Osteoblast (primary cell): ENCODE data around the gene ENDOG. TPM values are rescaled to one million over a fixed set of nuclear protein-coding genes. Genes with fewer than 3 reads are reported as not detected.

Experiments used
- DNase-seq: peaks from one replicate; pipeline ENCODE4 v3.0.0; 2011; ENCODE audit warnings: low spot score, mixed read lengths; ENCODE audit not compliant: insufficient read length; ENCODE audit errors: missing footprints
- H2AFZ ChIP-seq: 2 replicates; pipeline ENCODE4 v1.6.0; 2011; ENCODE audit warnings: mild to moderate bottlenecking, low read length
- H3K27ac ChIP-seq: 2 replicates; pipeline ENCODE4 v1.5.1; 2011; ENCODE audit warnings: mild to moderate bottlenecking, low read depth, low read length, moderate library complexity
- H3K27me3 ChIP-seq: 2 replicates; pipeline ENCODE4 v1.6.0; 2012; ENCODE audit warnings: mild to moderate bottlenecking, control low read depth, inconsistent platforms, low read length, moderate library complexity; ENCODE audit not compliant: insufficient read depth
- H3K36me3 ChIP-seq: 2 replicates; pipeline ENCODE4 v1.5.1; 2011; ENCODE audit warnings: mild to moderate bottlenecking, low read length, control low read depth, moderate library complexity; ENCODE audit not compliant: insufficient read depth
- H3K4me1 ChIP-seq: 2 replicates; pipeline ENCODE4 v1.5.1; 2011; ENCODE audit warnings: mild to moderate bottlenecking, low read length, control low read depth, moderate library complexity; ENCODE audit not compliant: insufficient read depth
- H3K4me2 ChIP-seq: 2 replicates; pipeline ENCODE4 v1.6.0; 2011; ENCODE audit warnings: mild to moderate bottlenecking, low read length; ENCODE audit not compliant: insufficient read depth
- H3K4me3 ChIP-seq: fragments of 200-600 bp; sonication (generic); 3 replicates; pipeline ENCODE4 v1.5.1; 2012; ENCODE audit warnings: mild to moderate bottlenecking, low read length, inconsistent platforms; ENCODE audit not compliant: insufficient read depth
- H3K79me2 ChIP-seq: 2 replicates; pipeline ENCODE4 v1.6.0; 2012; ENCODE audit warnings: mild to moderate bottlenecking, low read length, control low read depth, inconsistent platforms; ENCODE audit not compliant: insufficient read depth
- H3K9me3 ChIP-seq: 2 replicates; pipeline ENCODE4 v1.5.1; 2011; ENCODE audit warnings: low read depth, low read length, control low read depth
- H4K20me1 ChIP-seq: 2 replicates; pipeline ENCODE4 v1.6.0; 2012; ENCODE audit warnings: mild to moderate bottlenecking, low read length, control low read depth; ENCODE audit not compliant: insufficient read depth
- CTCF ChIP-seq: IDR thresholded peaks from 2 replicates; pipeline ENCODE4 v1.5.1; 2011; ENCODE audit warnings: mild to moderate bottlenecking, low read depth, low read length, moderate library complexity; ENCODE audit errors: extremely low read depth
- total RNA-seq: library from RNA; depleted of rRNA; stranded (reverse); fragments of >200 nt; gene quantifications from 2 replicates; pipeline ENCODE4 v1.2.3, GENCODE V29; 2012

The ENDOG gene
- total RNA-seq, 1 donor: 17.4 TPM

- Histone ChIP-seq H3K79me2 (no peaks in the 10 kb centered on the region), H3K4me3 (no peak overlapping the region), H3K9me3 (no peaks in the 10 kb centered on the region), H4K20me1 (no peaks in the 10 kb centered on the region), H3K36me3 (peaks cover 30% of the 10 kb centered on the region), H3K4me2 (no peak overlapping the region), H3K4me1 (no peaks in the 10 kb centered on the region), H3K27me3 (no peaks in the 10 kb centered on the region), H3K27ac (no peak overlapping the region), H2AFZ (no peak overlapping the region)
- TF ChIP-seq CTCF: no peak
- peak; percentile 55 for DNase-seq
These were observed 10.5 kb upstream of the ENDOG start for GRCh38 chr9:128807827-128808226.

- H3K27me3 ChIP-seq: no peaks in the 10 kb centered on the region
- peak; percentile 51 for DNase-seq
- no peaks in the 10 kb centered on the region for H3K9me3 ChIP-seq
- H3K79me2 ChIP-seq: no peaks in the 10 kb centered on the region
- TF ChIP-seq CTCF: no peak
- H3K4me3 ChIP-seq: no peak overlapping the region
- no peaks in the 10 kb centered on the region for H3K4me1 ChIP-seq
- H3K36me3 ChIP-seq: peaks cover 23% of the 10 kb centered on the region
- no peak overlapping the region for H3K27ac ChIP-seq
- H4K20me1 ChIP-seq: no peaks in the 10 kb centered on the region
- H3K4me2 ChIP-seq: no peak overlapping the region
- no peak overlapping the region for H2AFZ ChIP-seq
These were observed 9.8 kb upstream of the ENDOG start for GRCh38 chr9:128808543-128808942.

- H3K36me3 ChIP-seq: peaks cover 17% of the 10 kb centered on the region
- no peak for TF ChIP-seq CTCF
These were observed 9.2 kb upstream of the ENDOG start for GRCh38 chr9:128809036-128809599.

GRCh38 chr9:128809831-128810230 is 8.5 kb upstream of the ENDOG start:
- H2AFZ ChIP-seq: no peak overlapping the region
- no peak for TF ChIP-seq CTCF
- no peaks in the 10 kb centered on the region for H3K9me3 ChIP-seq
- no peaks in the 10 kb centered on the region for H3K4me1 ChIP-seq
- no peak for DNase-seq
- no peaks in the 10 kb centered on the region for H3K79me2 ChIP-seq
- no peak overlapping the region for H3K4me3 ChIP-seq
- no peak overlapping the region for H3K4me2 ChIP-seq
- H3K27me3 ChIP-seq: no peaks in the 10 kb centered on the region
- no peak overlapping the region for H3K27ac ChIP-seq
- H3K36me3 ChIP-seq: peaks cover 16% of the 10 kb centered on the region
- H4K20me1 ChIP-seq: no peaks in the 10 kb centered on the region

More at GRCh38 chr9:128809036-128809599, 9.2 kb upstream of the ENDOG start:
- Histone ChIP-seq H2AFZ (no peak overlapping the region), H3K4me3 (no peak overlapping the region), H3K27me3 (no peaks in the 10 kb centered on the region), H3K4me1 (no peaks in the 10 kb centered on the region), H3K9me3 (no peaks in the 10 kb centered on the region), H3K27ac (no peak overlapping the region), H4K20me1 (no peaks in the 10 kb centered on the region), H3K4me2 (no peak overlapping the region), H3K79me2 (no peaks in the 10 kb centered on the region)
- no peak for DNase-seq
